Ammon's horn (tissue), 1 donor: ENCODE measurements around the gene OR5K4.
"Not testable (repeated sequence)": the region's sequence is repeated elsewhere in the genome, so short reads cannot be mapped to it uniquely, and the experiment has no call there.

ENCODE experiments used
- DNase-seq: peaks from one replicate; pipeline ENCODE4 v3.0.0-alpha.2; 2016; ENCODE audit warnings: low spot score

The OR5K4 gene

GRCh38 chr3:98371853-98372252, 18.2 kb downstream of the OR5K4 start:
- no peak for DNase-seq

- DNase-seq, result no peak
These were observed 18.8 kb downstream of the OR5K4 start for GRCh38 chr3:98372445-98372844.

GRCh38 chr3:98376631-98377030, 23.0 kb downstream of the OR5K4 start:
- DNase-seq, result no peak

GRCh38 chr3:98388147-98388546, 34.5 kb downstream of the OR5K4 start:
- no peak for DNase-seq

GRCh38 chr3:98390366-98390765, 36.7 kb downstream of the OR5K4 start, which contains the start of gene OR5K3:
Gene OR5K3 (plus strand): TSS chr3:98390666. CDS start chr3:98390666, 0 bp downstream.
- no peak for DNase-seq

GRCh38 chr3:98395101-98395500, 41.4 kb downstream of the OR5K4 start:
- DNase-seq, result peak; percentile 21

- DNase-seq, result not testable (repeated sequence)
These were observed 42.8 kb downstream of the OR5K4 start for GRCh38 chr3:98396482-98396881.

- DNase-seq, result no peak
These were observed 44.9 kb downstream of the OR5K4 start for GRCh38 chr3:98398513-98398912.

- DNase-seq, result no peak
These were observed 48.9 kb downstream of the OR5K4 start for GRCh38 chr3:98402507-98402906.

- no peak for DNase-seq
These were observed 50.4 kb downstream of the OR5K4 start for GRCh38 chr3:98404010-98404409.
